Stomach (tissue), 9 donors: ENCODE measurements around the gene KRT83. TPM values are rescaled to one million over a fixed set of nuclear protein-coding genes. Genes with fewer than 3 reads are reported as not detected.
A peak's percentile ranks its signal among the peaks of the same experiment; 100 is the strongest.

Experiments used
- DNase-seq, 2 donors: peaks; one replicate each; pipeline versions ENCODE4 v3.0.0 to v3.0.0-alpha.2; 2013 to 2019
- H3K27ac ChIP-seq, 5 donors: fragments of 200-600 bp in 4 of 5; sonication (generic) in 4 of 5; one replicate each; pipeline ENCODE4 v1.5.1; 2013 to 2019; ENCODE audit warnings: mild to moderate bottlenecking in 1 of 5, moderate library complexity in 1 of 5
- H3K27me3 ChIP-seq, 3 donors: fragments of 200-600 bp; sonication (generic); one replicate each; pipeline ENCODE4 v1.5.1; 2017 to 2019; ENCODE audit warnings: mixed run types in 1 of 3
- H3K36me3 ChIP-seq, 4 donors: fragments of 200-600 bp; sonication (generic); 1 replicate in 3 of 4; 2 replicates in 1 of 4; pipeline ENCODE4 v1.5.1; 2016 to 2019
- H3K4me1 ChIP-seq, 4 donors: fragments of 200-600 bp; sonication (generic); one replicate each; pipeline ENCODE4 v1.5.1; 2016 to 2019
- H3K4me3 ChIP-seq, 4 donors: fragments of 200-600 bp; sonication (generic) in 3 of 4; one replicate each; pipeline ENCODE4 v1.5.1; 2016 to 2019; ENCODE audit warnings: mild to moderate bottlenecking in 1 of 4
- H3K9me3 ChIP-seq, 4 donors: fragments of 200-600 bp; sonication (generic); one replicate each; pipeline ENCODE4 v1.5.1; 2016 to 2019
- CTCF ChIP-seq, 7 experiments: fragments of 450-650 bp in 4 of 7; fragments of 200-600 bp in 3 of 7; sonication (generic) in 3 of 7; IDR thresholded peaks; one replicate each; pipeline ENCODE4 v1.5.1; 2016 to 2019; ENCODE audit warnings: antibody characterized with exemption in 7 of 7, control low read depth in 2 of 7, mild to moderate bottlenecking in 1 of 7
- EP300 ChIP-seq: sonication (generic); formaldehyde crosslinking; IDR thresholded peaks from one replicate; pipeline ENCODE4 v1.6.1; 2017; ENCODE audit warnings: antibody characterized with exemption
- POLR2A ChIP-seq, 4 donors: fragments of 450-650 bp; IDR thresholded peaks; one replicate each; pipeline ENCODE4 v1.6.1; 2016; ENCODE audit warnings: antibody characterized with exemption in 4 of 4, control low read depth in 2 of 4, mild to moderate bottlenecking in 1 of 4, moderate library complexity in 1 of 4
- POLR2AphosphoS5 ChIP-seq, 3 donors: sonication (generic); formaldehyde crosslinking; IDR thresholded peaks; one replicate each; pipeline ENCODE4 v1.6.1; 2016; ENCODE audit warnings: antibody characterized with exemption in 3 of 3
- WGBS, 5 donors: extraction: QIAGEN DNeasy Blood & Tissue Kit in 3 of 5; methylation state at CpG; one replicate each; pipeline versions ENCODE4 v1.1.5 to v1.1.7; 2013 to 2018; 5-methylcytosine and 5-hydroxymethylcytosine counted together
- intact Hi-C: fragments of 100-400 bp; cut with DNase I; formaldehyde crosslinking; loops from one replicate; pipeline ENCODE4 v1.15.1; 2023; ENCODE audit warnings: low total_unique reads
- polyA plus RNA-seq, 3 donors: library from polyadenylated mRNA; stranded (reverse); fragments of 200-250 nt; gene quantifications; one replicate each; pipeline ENCODE4 v1.2.3, GENCODE V29; 2013
- total RNA-seq, 5 donors: library from RNA; depleted of rRNA; stranded (reverse); fragments of >200 nt; gene quantifications; one replicate each; pipeline versions ENCODE4 v1.1.0 to v1.2.3, GENCODE V29; 2014 to 2016
- donor health status: healthy with polysubstance abuse.
- donor health status: Bipolar disorder and iron deficiency.
- donor health status: healthy.

KRT83 gene
- total and polyA plus RNA-seq, 8 donors, result not detected

GRCh38 chr12:52360106-52360662 lies 39.0 kb upstream of the KRT83 start:
- Histone ChIP-seq H3K36me3 (no peaks in the 10 kb centered on the region), H3K27me3 (peaks cover 0 to 12% (median 4%) of the 10 kb centered on the region in 3 donors), H3K4me1 (no peaks in the 10 kb centered on the region), H3K4me3 (no peak overlapping the region), H3K9me3 (no peaks in the 10 kb centered on the region), H3K27ac (no peak overlapping the region)
- DNase-seq, result no peak
- intact Hi-C loops, result no loop called here
- WGBS, 5 donors, result 83 to 93% (median 88%) methylated on average over 7 of the region's 7 CpGs
- TF ChIP-seq POLR2AphosphoS5 (IDR thresholded peaks at IDR 0.05) (no peak), CTCF (IDR thresholded peaks at IDR 0.05) (no peak), POLR2A (IDR thresholded peaks at IDR 0.05) (no peak), EP300 (no peak)

- H3K27ac ChIP-seq, result no peak overlapping the region
- TF ChIP-seq CTCF (IDR thresholded peaks at IDR 0.05), result no peak
- no peak for TF ChIP-seq EP300
- no peak for TF ChIP-seq POLR2AphosphoS5 (IDR thresholded peaks at IDR 0.05)
- TF ChIP-seq POLR2A (IDR thresholded peaks at IDR 0.05), result no peak
- H3K9me3 ChIP-seq, result no peaks in the 10 kb centered on the region
- no peaks in the 10 kb centered on the region for H3K4me1 ChIP-seq
- DNase-seq, result peak in 1 of 2 donors; percentile 28
- intact Hi-C loops, result no loop called here
- peaks cover 0 to 12% (median 0%) of the 10 kb centered on the region in 3 donors for H3K27me3 ChIP-seq
- WGBS, 5 donors, result 73 to 87% (median 78%) methylated on average over 5 of the region's 5 CpGs
- no peak overlapping the region for H3K4me3 ChIP-seq
- no peaks in the 10 kb centered on the region for H3K36me3 ChIP-seq
These were observed 38.4 kb upstream of the KRT83 start for GRCh38 chr12:52359621-52360061.

GRCh38 chr12:52358575-52359350 lies 37.6 kb upstream of the KRT83 start:
- intact Hi-C loops, result no loop called here
- Histone ChIP-seq H3K9me3 (no peaks in the 10 kb centered on the region), H3K36me3 (no peaks in the 10 kb centered on the region), H3K4me1 (no peaks in the 10 kb centered on the region), H3K4me3 (no peak overlapping the region), H3K27ac (no peak overlapping the region), H3K27me3 (peaks cover 0 to 12% (median 0%) of the 10 kb centered on the region in 3 donors)
- TF ChIP-seq POLR2A (IDR thresholded peaks at IDR 0.05) (no peak), POLR2AphosphoS5 (IDR thresholded peaks at IDR 0.05) (no peak), EP300 (no peak), CTCF (IDR thresholded peaks at IDR 0.05) (no peak)
- no peak for DNase-seq
- 65 to 85% (median 83%) methylated on average over 4 to 5 of the region's 5 CpGs for WGBS, 5 donors

- Histone ChIP-seq H3K27ac (no peak overlapping the region), H3K9me3 (no peaks in the 10 kb centered on the region), H3K27me3 (peaks cover 0 to 12% (median 0%) of the 10 kb centered on the region in 3 donors), H3K36me3 (no peaks in the 10 kb centered on the region), H3K4me3 (no peak overlapping the region), H3K4me1 (peaks cover 2 to 10% (median 5%) of the 10 kb centered on the region in 4 donors)
- no peak for TF ChIP-seq EP300
- no peak for TF ChIP-seq POLR2AphosphoS5 (IDR thresholded peaks at IDR 0.05)
- no peak for TF ChIP-seq POLR2A (IDR thresholded peaks at IDR 0.05)
- TF ChIP-seq CTCF (IDR thresholded peaks at IDR 0.05), result no peak
- WGBS, 5 donors, result 90 to 94% (median 91%) methylated on average over 20 of the region's 20 CpGs
- no peak for DNase-seq
- intact Hi-C loops, result no loop called here
These were observed 35.8 kb upstream of the KRT83 start for GRCh38 chr12:52356762-52357580.
